LNCaP clone FGC (cell line): ENCODE data around the gene CALR.

Source experiments
- DNase-seq: peaks from one replicate; pipeline ENCODE4 v3.0.0-alpha.2; 2011; ENCODE audit warnings: low read depth
- H3K4me3 ChIP-seq: 2 replicates; pipeline ENCODE4 v1.5.1; 2011; ENCODE audit warnings: mild to moderate bottlenecking, low read depth, low read length, control low read depth
- TF ChIP-seq, protein P1 (sequence below): IDR thresholded peaks from 2 replicates; pipeline ENCODE4 v1.5.1; 2012; ENCODE audit warnings: mild to moderate bottlenecking; ENCODE audit not compliant: control insufficient read depth, insufficient read depth; ENCODE audit errors: extremely low read depth

The CALR gene

DNA sequence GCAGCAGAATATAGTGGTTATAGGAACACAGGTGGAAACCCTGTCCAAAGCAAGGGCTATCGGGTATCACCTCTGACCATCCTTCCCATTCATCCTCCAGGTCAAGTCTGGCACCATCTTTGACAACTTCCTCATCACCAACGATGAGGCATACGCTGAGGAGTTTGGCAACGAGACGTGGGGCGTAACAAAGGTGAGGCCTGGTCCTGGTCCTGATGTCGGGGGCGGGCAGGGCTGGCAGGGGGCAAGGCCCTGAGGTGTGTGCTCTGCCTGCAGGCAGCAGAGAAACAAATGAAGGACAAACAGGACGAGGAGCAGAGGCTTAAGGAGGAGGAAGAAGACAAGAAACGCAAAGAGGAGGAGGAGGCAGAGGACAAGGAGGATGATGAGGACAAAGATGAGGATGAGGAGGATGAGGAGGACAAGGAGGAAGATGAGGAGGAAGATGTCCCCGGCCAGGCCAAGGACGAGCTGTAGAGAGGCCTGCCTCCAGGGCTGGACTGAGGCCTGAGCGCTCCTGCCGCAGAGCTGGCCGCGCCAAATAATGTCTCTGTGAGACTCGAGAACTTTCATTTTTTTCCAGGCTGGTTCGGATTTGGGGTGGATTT, 5.1 kb downstream of the CALR start:
- DNase-seq: no peak
- TF ChIP-seq, protein P1, sequence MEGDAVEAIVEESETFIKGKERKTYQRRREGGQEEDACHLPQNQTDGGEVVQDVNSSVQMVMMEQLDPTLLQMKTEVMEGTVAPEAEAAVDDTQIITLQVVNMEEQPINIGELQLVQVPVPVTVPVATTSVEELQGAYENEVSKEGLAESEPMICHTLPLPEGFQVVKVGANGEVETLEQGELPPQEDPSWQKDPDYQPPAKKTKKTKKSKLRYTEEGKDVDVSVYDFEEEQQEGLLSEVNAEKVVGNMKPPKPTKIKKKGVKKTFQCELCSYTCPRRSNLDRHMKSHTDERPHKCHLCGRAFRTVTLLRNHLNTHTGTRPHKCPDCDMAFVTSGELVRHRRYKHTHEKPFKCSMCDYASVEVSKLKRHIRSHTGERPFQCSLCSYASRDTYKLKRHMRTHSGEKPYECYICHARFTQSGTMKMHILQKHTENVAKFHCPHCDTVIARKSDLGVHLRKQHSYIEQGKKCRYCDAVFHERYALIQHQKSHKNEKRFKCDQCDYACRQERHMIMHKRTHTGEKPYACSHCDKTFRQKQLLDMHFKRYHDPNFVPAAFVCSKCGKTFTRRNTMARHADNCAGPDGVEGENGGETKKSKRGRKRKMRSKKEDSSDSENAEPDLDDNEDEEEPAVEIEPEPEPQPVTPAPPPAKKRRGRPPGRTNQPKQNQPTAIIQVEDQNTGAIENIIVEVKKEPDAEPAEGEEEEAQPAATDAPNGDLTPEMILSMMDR: no peak
- no peak overlapping the region for H3K4me3 ChIP-seq

DNA sequence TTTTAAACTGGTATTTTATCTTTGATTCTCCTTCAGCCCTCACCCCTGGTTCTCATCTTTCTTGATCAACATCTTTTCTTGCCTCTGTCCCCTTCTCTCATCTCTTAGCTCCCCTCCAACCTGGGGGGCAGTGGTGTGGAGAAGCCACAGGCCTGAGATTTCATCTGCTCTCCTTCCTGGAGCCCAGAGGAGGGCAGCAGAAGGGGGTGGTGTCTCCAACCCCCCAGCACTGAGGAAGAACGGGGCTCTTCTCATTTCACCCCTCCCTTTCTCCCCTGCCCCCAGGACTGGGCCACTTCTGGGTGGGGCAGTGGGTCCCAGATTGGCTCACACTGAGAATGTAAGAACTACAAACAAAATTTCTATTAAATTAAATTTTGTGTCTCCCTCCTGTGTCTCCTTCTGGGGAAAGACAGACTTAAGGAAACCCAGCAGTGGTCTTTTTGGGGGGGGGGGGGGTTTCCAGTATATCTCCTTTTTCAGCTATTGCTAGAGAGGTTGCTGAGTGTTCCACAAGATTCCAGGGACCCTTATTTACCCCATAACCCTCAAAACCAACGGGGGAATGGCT, 5.8 kb downstream of the CALR start:
- DNase-seq: no peak
- no peak overlapping the region for H3K4me3 ChIP-seq
- TF ChIP-seq, protein P1: no peak

DNA sequence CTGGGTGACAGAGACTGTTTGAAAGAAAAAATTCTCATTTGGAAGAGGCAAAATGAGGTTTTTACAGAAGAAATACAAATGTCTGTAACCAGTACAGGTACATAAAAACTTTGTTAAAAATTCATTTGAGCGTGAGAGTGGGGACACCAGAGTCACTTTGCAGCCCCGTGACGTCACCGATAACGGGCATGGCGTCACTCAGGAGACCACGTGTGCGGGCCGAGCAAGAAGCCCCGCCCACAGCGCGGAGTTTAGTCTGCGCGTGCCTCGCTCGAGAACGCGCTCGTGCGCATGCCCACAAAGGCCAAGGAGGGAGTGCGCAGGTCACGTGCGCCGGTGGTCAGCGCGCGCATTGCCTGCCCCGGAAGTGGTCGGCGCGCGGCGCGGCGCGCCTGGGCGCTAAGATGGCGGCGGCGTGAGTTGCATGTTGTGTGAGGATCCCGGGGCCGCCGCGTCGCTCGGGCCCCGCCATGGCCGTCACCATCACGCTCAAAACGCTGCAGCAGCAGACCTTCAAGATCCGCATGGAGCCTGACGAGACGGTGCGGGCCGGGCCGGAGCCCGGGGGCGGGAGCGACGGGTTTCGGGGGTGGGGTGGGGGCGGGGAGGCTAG, 7.2 kb downstream of the CALR start, which contains the start of gene RAD23A:
Gene RAD23A (plus strand): TSS at position 384 of the 613 bp plus-strand sequence. CDS start 87 bp downstream, at position 471.
- peak; percentile 94 for DNase-seq
- H3K4me3 ChIP-seq: peak within 1 kb of the TSS; percentile 66
- TF ChIP-seq, protein P1: no peak

DNA sequence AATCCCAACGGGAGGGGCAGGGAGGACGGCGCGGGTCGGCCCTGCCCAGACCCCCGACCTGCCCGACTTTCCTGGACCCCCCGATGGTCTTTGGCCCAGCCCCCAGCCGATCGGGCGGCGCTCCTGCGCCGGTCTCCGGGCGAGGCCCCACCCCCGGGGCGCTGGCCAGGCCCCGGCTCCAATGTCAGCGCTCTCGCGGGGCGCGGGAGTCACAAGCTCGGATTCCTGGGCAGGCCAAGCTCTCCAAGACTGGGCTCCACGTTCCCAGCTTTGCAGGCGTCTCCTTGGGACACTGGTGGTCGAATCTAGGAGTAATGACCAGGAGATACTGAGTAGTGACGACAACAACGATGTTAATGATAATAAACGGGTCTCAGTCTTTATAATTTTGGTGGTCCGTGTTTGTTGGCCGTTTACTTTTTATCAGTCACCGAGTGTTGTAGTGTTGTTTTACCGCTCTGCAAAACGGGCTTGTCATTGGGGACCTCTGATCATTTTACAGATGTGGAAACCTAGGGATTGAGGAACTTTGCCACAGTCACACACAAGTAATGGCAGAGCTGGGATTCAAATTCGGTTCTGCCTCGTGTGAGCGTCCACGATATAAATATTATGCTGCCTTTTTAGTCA, 7.8 kb downstream of the CALR start:
- TF ChIP-seq, protein P1: no peak
- peak overlapping the region; percentile 66 for H3K4me3 ChIP-seq
- DNase-seq: no peak

DNA sequence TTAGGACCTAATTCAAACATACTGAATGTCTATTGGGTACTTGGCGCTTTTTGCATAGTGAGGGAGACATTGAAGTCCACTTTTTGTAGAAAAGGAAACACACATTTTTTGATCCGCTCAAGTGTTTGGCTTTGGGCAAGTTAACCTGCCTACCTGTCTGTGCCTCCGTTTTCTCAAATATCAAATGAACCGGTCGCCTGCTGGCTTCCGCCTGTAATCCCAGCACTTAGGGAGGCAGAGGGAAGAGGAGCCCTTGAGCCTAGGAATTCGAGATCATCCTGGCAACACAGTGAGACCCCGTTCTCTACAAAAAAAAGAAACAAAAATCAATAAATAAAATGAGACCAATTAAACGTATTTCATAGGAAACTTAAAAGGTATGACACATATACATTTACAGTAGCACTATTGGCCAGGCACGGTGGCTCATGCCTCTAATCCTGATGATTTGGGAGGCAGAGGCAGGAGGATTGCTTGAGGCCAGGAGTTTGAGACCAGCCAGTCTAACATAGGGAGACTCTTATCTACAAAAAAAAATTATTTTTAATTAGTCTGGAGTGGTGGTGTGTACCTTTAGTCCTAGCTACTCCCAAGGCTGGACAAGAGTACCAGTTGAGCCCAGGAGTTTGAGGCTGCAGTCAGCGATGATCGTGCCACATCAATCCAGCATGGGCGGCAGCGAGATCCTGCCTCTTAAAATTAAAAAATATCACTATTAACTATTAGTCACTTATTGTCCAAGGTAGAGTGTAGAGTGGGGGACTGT, 8.5 kb downstream of the CALR start:
- no peak for DNase-seq
- TF ChIP-seq, protein P1: no peak
- peak overlapping the region; percentile 66 for H3K4me3 ChIP-seq

DNA sequence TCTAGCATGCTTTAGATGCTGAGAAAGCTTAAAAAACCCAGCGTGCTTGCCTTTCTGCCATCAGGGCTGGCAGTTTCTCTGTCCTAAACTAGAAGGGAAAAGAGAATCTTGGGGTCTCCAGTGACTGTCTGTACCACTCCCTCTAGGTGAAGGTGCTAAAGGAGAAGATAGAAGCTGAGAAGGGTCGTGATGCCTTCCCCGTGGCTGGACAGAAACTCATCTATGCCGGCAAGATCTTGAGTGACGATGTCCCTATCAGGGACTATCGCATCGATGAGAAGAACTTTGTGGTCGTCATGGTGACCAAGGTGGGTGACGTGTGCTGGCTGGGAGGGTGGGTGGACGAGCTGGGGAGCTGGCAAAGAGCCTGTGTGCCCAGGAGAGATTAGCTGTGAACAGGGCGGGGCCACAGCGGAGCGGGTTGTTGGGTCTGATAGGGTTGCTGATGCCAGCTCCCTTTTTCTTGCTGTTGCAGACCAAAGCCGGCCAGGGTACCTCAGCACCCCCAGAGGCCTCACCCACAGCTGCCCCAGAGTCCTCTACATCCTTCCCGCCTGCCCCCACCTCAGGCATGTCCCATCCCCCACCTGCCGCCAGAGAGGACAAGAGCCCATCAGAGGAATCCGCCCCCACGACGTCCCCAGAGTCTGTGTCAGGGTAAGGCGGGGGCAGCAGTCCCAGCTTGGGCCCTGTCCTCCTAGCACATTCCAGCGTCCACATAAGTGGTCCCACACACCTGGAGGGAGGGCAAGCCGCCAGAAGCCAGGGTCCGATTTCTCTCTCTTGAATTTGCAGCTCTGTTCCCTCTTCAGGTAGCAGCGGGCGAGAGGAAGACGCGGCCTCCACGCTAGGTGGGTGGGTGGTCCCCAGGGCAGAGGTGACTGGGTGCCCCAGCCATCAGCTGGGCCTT, 9.5 kb downstream of the CALR start:
- TF ChIP-seq, protein P1: no peak
- no peak for DNase-seq
- H3K4me3 ChIP-seq: no peak overlapping the region; the same call in 1 of the 2 replicates
